SK-N-SH treated with all-trans-retinoic acid at 6 μM for 48 hours (cell line): Measurements from ENCODE around the gene PCDHGB1.

Experiments used
- ATAC-seq: fragments of 200-7000 bp; cut with Tn5 transposase; 3 replicates; pipeline ENCODE4 v1.9.1; 2020; ENCODE audit warnings: mild to moderate bottlenecking, moderate library complexity
- ARNTL ChIP-seq: fragments of 450-650 bp; formaldehyde crosslinking; IDR thresholded peaks from 2 replicates; pipeline ENCODE4 v1.5.0; 2020; ENCODE audit warnings: low read depth, mild to moderate bottlenecking, moderate library complexity, borderline replicate concordance
- BACH2 ChIP-seq: fragments of 250-450 bp; sonication (Bioruptor Pico); IDR thresholded peaks from 2 replicates; pipeline ENCODE4 v1.9.0; 2021; ENCODE audit warnings: mild to moderate bottlenecking, borderline replicate concordance
- CSDC2 ChIP-seq: fragments of 250-450 bp; sonication (Bioruptor Pico); IDR thresholded peaks from 2 replicates; pipeline ENCODE4 v1.5.0; 2020; ENCODE audit warnings: mild to moderate bottlenecking, moderate library complexity
- ESRRG ChIP-seq: fragments of 250-450 bp; sonication (Bioruptor Pico); IDR thresholded peaks from 2 replicates; pipeline ENCODE4 v1.6.1; 2021; ENCODE audit warnings: mild to moderate bottlenecking
- ISL1 ChIP-seq: fragments of 250-450 bp; sonication (Bioruptor Pico); IDR thresholded peaks from 2 replicates; pipeline ENCODE4 v2.1.2; 2022; ENCODE audit warnings: mild to moderate bottlenecking, moderate library complexity
- PPARA ChIP-seq: fragments of 250-450 bp; sonication (Bioruptor Pico); IDR thresholded peaks from 2 replicates; pipeline ENCODE4 v1.5.0; 2020; ENCODE audit warnings: mild to moderate bottlenecking, borderline replicate concordance
- RARB ChIP-seq: fragments of 250-450 bp; sonication (Bioruptor Pico); IDR thresholded peaks from 2 replicates; pipeline ENCODE4 v1.8.0; 2021; ENCODE audit warnings: mild to moderate bottlenecking, moderate library complexity
- SNAI2 ChIP-seq: fragments of 250-450 bp; sonication (Bioruptor Pico); IDR thresholded peaks from 2 replicates; pipeline ENCODE4 v1.5.0; 2020; ENCODE audit warnings: mild to moderate bottlenecking, moderate library complexity
- TOX ChIP-seq: fragments of 250-450 bp; sonication (Bioruptor Pico); IDR thresholded peaks from 2 replicates; pipeline ENCODE4 v1.8.0; 2021; ENCODE audit warnings: mild to moderate bottlenecking, moderate library complexity, borderline replicate concordance
- TSHZ2 ChIP-seq: fragments of 250-450 bp; sonication (Bioruptor Pico); IDR thresholded peaks from 2 replicates; pipeline ENCODE4 v1.5.0; 2020; ENCODE audit warnings: mild to moderate bottlenecking, moderate library complexity
- ZC3H10 ChIP-seq: fragments of 250-450 bp; sonication (Bioruptor Pico); IDR thresholded peaks from 2 replicates; pipeline ENCODE4 v1.5.1; 2021; ENCODE audit warnings: mild to moderate bottlenecking, moderate library complexity
- ZFP30 ChIP-seq: fragments of 450-650 bp; formaldehyde crosslinking; IDR thresholded peaks from 2 replicates; pipeline ENCODE4 v1.5.0; 2022; ENCODE audit warnings: mild to moderate bottlenecking, moderate library complexity
- ZNF565 ChIP-seq: fragments of 450-650 bp; formaldehyde crosslinking; conservative IDR thresholded peaks from 2 replicates; pipeline ENCODE4 v1.5.0; 2020; ENCODE audit warnings: low read depth, mild to moderate bottlenecking, moderate library complexity
- ZNF70 ChIP-seq: fragments of 450-650 bp; formaldehyde crosslinking; IDR thresholded peaks from 2 replicates; pipeline ENCODE4 v1.5.0; 2020; ENCODE audit warnings: mild to moderate bottlenecking, moderate library complexity
- TF ChIP-seq, protein P1 (sequence below): fragments of 250-450 bp; sonication (Bioruptor Pico); IDR thresholded peaks from 2 replicates; pipeline ENCODE4 v1.5.1; 2020; ENCODE audit warnings: low read depth, mild to moderate bottlenecking, moderate library complexity
- TF ChIP-seq, protein P2 (sequence below): fragments of 250-450 bp; sonication (Bioruptor Pico); IDR thresholded peaks from 2 replicates; pipeline ENCODE4 v1.5.1; 2021; ENCODE audit warnings: mild to moderate bottlenecking, moderate library complexity
- TF ChIP-seq, protein P3 (sequence below): fragments of 250-450 bp; sonication (Bioruptor Pico); IDR thresholded peaks from 2 replicates; pipeline ENCODE4 v1.8.0; 2020; ENCODE audit warnings: mild to moderate bottlenecking, moderate library complexity, borderline replicate concordance
- TF ChIP-seq, protein P4 (sequence below): fragments of 250-450 bp; sonication (Bioruptor Pico); IDR thresholded peaks from 2 replicates; pipeline ENCODE4 v1.8.0; 2021; ENCODE audit warnings: low read depth, mild to moderate bottlenecking, moderate library complexity, borderline replicate concordance

PCDHGB1 gene

DNA sequence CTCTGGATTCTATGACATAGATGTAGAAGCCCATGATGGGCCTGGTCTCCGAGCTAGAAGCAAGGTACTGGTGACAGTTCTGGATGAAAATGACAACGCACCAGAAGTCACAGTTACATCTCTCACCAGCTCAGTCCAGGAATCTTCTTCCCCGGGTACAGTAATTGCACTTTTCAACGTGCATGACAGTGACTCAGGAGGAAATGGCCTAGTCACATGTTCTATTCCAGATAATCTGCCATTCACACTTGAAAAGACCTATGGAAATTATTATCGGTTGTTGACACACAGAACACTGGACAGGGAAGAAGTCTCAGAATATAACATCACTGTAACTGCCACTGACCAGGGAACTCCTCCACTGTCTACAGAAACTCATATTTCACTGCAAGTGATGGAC is 6.2 kb downstream of the PCDHGB1 start:
- no peak for ATAC-seq
- TF ChIP-seq, protein P1, sequence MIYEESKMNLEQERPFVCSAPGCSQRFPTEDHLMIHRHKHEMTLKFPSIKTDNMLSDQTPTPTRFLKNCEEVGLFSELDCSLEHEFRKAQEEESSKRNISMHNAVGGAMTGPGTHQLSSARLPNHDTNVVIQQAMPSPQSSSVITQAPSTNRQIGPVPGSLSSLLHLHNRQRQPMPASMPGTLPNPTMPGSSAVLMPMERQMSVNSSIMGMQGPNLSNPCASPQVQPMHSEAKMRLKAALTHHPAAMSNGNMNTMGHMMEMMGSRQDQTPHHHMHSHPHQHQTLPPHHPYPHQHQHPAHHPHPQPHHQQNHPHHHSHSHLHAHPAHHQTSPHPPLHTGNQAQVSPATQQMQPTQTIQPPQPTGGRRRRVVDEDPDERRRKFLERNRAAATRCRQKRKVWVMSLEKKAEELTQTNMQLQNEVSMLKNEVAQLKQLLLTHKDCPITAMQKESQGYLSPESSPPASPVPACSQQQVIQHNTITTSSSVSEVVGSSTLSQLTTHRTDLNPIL (CRISPR knock-in tag): no peak
- TF ChIP-seq ZFP30 (no peak), TOX (CRISPR knock-in tag) (no peak), CSDC2 (CRISPR knock-in tag) (no peak), ZNF565 (CRISPR knock-in tag) (no peak), PPARA (no peak), ZNF70 (CRISPR knock-in tag) (no peak), ZC3H10 (CRISPR knock-in tag) (no peak), SNAI2 (CRISPR knock-in tag) (no peak), ISL1 (CRISPR knock-in tag) (no peak), ESRRG (CRISPR knock-in tag) (no peak), BACH2 (CRISPR knock-in tag) (no peak), ARNTL (no peak)
- TF ChIP-seq, protein P2, sequence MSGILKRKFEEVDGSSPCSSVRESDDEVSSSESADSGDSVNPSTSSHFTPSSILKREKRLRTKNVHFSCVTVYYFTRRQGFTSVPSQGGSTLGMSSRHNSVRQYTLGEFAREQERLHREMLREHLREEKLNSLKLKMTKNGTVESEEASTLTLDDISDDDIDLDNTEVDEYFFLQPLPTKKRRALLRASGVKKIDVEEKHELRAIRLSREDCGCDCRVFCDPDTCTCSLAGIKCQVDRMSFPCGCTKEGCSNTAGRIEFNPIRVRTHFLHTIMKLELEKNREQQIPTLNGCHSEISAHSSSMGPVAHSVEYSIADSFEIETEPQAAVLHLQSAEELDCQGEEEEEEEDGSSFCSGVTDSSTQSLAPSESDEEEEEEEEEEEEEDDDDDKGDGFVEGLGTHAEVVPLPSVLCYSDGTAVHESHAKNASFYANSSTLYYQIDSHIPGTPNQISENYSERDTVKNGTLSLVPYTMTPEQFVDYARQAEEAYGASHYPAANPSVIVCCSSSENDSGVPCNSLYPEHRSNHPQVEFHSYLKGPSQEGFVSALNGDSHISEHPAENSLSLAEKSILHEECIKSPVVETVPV (CRISPR knock-in tag): no peak
- TF ChIP-seq, protein P3, sequence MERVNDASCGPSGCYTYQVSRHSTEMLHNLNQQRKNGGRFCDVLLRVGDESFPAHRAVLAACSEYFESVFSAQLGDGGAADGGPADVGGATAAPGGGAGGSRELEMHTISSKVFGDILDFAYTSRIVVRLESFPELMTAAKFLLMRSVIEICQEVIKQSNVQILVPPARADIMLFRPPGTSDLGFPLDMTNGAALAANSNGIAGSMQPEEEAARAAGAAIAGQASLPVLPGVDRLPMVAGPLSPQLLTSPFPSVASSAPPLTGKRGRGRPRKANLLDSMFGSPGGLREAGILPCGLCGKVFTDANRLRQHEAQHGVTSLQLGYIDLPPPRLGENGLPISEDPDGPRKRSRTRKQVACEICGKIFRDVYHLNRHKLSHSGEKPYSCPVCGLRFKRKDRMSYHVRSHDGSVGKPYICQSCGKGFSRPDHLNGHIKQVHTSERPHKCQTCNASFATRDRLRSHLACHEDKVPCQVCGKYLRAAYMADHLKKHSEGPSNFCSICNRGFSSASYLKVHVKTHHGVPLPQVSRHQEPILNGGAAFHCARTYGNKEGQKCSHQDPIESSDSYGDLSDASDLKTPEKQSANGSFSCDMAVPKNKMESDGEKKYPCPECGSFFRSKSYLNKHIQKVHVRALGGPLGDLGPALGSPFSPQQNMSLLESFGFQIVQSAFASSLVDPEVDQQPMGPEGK: no peak

DNA sequence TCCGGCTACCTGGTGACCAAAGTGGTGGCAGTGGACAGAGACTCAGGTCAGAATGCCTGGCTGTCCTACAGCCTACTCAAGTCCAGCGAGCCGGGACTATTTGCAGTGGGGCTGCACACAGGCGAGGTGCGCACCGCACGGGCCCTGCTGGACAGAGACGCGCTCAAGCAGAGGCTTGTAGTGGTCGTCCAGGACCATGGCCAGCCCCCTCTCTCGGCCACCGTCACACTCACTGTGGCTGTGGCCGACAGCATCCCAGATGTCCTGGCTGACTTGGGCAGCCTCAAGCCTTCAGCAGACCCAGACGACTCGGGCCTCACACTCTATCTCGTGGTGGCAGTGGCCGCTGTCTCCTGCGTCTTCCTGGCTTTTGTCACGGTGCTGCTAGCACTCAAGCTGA is 7.1 kb downstream of the PCDHGB1 start:
- no peak for ATAC-seq
- no peak for TF ChIP-seq PPARA
- TF ChIP-seq TOX (CRISPR knock-in tag): no peak
- no peak for TF ChIP-seq ARNTL
- TF ChIP-seq SNAI2 (CRISPR knock-in tag): no peak
- TF ChIP-seq, all 23 proteins: peak for 0

DNA sequence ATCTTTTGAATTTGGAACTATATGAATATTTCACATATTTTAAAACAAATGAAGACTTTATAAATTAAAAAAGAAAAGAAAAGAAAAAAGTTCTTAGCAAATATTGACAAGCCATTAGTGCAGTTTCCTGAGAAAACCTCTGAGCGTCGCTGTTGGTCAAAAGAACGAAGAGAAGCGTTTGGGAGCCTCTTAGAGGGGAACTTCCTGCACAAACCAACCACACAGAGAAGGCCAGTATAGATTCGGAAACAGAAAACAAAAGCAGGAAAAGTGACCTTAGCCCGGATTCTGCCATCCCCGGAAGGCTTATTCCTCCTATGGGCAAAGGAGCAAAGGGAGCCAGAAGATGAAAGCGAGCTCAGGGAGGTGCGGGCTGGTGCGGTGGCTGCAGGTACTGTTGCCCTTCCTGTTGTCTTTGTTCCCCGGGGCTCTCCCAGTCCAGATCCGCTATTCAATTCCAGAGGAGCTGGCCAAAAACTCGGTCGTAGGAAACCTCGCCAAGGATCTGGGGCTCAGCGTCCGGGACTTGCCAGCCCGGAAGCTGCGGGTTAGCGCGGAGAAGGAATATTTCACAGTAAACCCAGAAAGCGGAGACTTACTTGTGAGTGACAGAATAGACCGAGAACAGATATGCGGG is 10.0 kb downstream of the PCDHGB1 start, which contains the start of gene PCDHGB2:
TSS of gene PCDHGB2 (plus strand) at position 205 of the 637 bp plus-strand sequence. CDS start at position 347, 142 bp downstream.
- TF ChIP-seq, protein P4, sequence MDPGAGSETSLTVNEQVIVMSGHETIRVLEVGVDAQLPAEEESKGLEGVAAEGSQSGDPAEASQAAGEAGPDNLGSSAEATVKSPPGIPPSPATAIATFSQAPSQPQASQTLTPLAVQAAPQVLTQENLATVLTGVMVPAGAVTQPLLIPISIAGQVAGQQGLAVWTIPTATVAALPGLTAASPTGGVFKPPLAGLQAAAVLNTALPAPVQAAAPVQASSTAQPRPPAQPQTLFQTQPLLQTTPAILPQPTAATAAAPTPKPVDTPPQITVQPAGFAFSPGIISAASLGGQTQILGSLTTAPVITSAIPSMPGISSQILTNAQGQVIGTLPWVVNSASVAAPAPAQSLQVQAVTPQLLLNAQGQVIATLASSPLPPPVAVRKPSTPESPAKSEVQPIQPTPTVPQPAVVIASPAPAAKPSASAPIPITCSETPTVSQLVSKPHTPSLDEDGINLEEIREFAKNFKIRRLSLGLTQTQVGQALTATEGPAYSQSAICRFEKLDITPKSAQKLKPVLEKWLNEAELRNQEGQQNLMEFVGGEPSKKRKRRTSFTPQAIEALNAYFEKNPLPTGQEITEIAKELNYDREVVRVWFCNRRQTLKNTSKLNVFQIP (CRISPR knock-in tag): no peak
- TF ChIP-seq TOX (CRISPR knock-in tag) (no peak), RARB (CRISPR knock-in tag) (no peak), ARNTL (no peak), BACH2 (CRISPR knock-in tag) (no peak)
- peak; percentile 58 for ATAC-seq

DNA sequence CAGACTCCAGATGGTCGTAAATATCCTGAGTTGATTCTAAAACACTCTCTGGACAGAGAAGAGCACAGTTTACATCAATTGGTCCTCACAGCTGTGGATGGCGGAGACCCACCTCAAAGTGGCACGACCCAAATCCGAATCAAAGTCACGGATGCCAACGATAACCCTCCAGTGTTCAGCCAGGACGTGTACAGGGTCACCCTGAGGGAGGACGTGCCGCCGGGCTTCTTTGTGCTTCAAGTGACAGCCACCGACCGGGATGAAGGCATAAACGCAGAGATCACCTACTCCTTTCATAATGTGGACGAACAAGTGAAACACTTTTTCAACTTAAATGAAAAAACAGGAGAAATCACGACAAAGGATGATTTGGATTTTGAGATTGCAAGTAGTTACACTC is 10.8 kb downstream of the PCDHGB1 start:
- TF ChIP-seq ZFP30: no peak
- TF ChIP-seq, protein P1 (CRISPR knock-in tag): no peak
- TF ChIP-seq, all 23 proteins: peak for 0

DNA sequence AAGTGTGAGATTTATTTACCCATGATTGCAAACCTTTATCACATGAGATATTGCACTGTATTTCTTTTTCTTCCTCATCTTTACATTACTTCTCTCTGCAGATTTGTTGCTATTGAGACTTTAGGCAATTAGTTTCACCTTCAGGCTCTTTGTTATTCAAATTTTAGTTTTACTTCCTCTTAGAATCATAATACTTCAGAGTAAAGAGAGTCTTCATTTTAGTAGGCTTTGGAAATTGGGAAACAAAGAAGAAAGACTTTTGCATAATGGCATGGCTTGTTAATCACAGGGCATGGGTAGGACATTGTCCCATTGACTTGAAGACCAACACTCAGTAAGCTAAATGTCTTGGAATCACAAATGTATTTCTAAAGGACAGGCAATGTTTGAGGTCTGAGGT is 12.8 kb downstream of the PCDHGB1 start:
- ATAC-seq: no peak
- TF ChIP-seq PPARA (no peak), ESRRG (CRISPR knock-in tag) (no peak), CSDC2 (CRISPR knock-in tag) (no peak), ZFP30 (no peak), ISL1 (CRISPR knock-in tag) (no peak), SNAI2 (CRISPR knock-in tag) (no peak), TSHZ2 (CRISPR knock-in tag) (no peak)
- TF ChIP-seq, protein P3: no peak
- TF ChIP-seq, all 23 proteins: peak for 0

More for the DNA sequence above, 10.8 kb downstream of the PCDHGB1 start:
- ATAC-seq: no peak
